Measurements from ENCODE around the gene CRYBG3. TPM values are rescaled to one million over a fixed set of nuclear protein-coding genes. Genes with fewer than 3 reads are reported as not detected.

CRYBG3 gene
- total RNA-seq (4.4 TPM), polyA plus RNA-seq (1 to 10 TPM; 1.1 to 1.5 (median 1.3) TPM)

- peaks cover 0 to 31% (median 17%) of the 10 kb centered on the region in 4 donors for H3K4me1 Mint-ChIP-seq
- no peaks in the 10 kb centered on the region for H3K9me3 ChIP-seq (ENCODE audit: control insufficient read depth in 2 of 2, low read length in 2 of 2)
- H3K36me3 ChIP-seq (ENCODE audit: control insufficient read depth, insufficient read depth, low read length): no peaks in the 10 kb centered on the region
- H3K27ac ChIP-seq (ENCODE audit: insufficient read depth, low read length, poor library complexity, severe bottlenecking): peak within 1 kb of the TSS; percentile 53
- peaks cover 8% of the 10 kb centered on the region for H3K27me3 ChIP-seq (ENCODE audit: control insufficient read depth, insufficient read depth, low read length)
- peak within 1 kb of the TSS; percentile 76 to 88 (median 84) for H3K27ac Mint-ChIP-seq
- peak within 1 kb of the TSS; percentile 76 for H3K4me3 ChIP-seq (ENCODE audit: low read depth, low read length)
- H3K27me3 Mint-ChIP-seq: peaks cover 50% of the 10 kb centered on the region
- H3K36me3 Mint-ChIP-seq: peaks cover 3% of the 10 kb centered on the region
- peak; percentile 98 for ATAC-seq (ENCODE audit: low read depth in 2 of 2)
- no peaks in the 10 kb centered on the region for H3K9me3 Mint-ChIP-seq
- peaks cover 22% of the 10 kb centered on the region for H3K4me1 ChIP-seq (ENCODE audit: control insufficient read depth, insufficient read depth, low read length, poor library complexity, severe bottlenecking)
- H3K4me3 Mint-ChIP-seq: peak within 1 kb of the TSS; percentile 92 to 98 (median 94)
- peak; percentile 69 to 89 (median 82) for DNase-seq
These were observed at the start of gene CRYBG3 for GRCh38 chr3:97821774-97822358. CRYBG3 (plus strand) TSS chr3:97822011; CDS start chr3:97822207, 196 bp downstream.

GRCh38 chr3:97772926-97773325 lies 48.9 kb upstream of the CRYBG3 start:
- no peak for DNase-seq
- ATAC-seq (ENCODE audit: low read depth in 2 of 2): no peak
- H3K27me3 ChIP-seq (ENCODE audit: control insufficient read depth, insufficient read depth, low read length): no peaks in the 10 kb centered on the region
- no peak overlapping the region for H3K4me3 ChIP-seq (ENCODE audit: low read depth, low read length)
- H3K4me1 ChIP-seq (ENCODE audit: control insufficient read depth, insufficient read depth, low read length, poor library complexity, severe bottlenecking): no peaks in the 10 kb centered on the region
- Mint-ChIP-seq H3K4me3 (no peak overlapping the region), H3K4me1 (peaks cover 0 to 17% (median 1%) of the 10 kb centered on the region in 4 donors), H3K36me3 (peaks cover 57% of the 10 kb centered on the region), H3K27me3 (no peaks in the 10 kb centered on the region), H3K9me3 (peaks cover 0 to 1% (median 0%) of the 10 kb centered on the region in 7 donors), H3K27ac (no peak overlapping the region)
- H3K36me3 ChIP-seq (ENCODE audit: control insufficient read depth, insufficient read depth, low read length): peaks cover 5% of the 10 kb centered on the region
- H3K9me3 ChIP-seq (ENCODE audit: control insufficient read depth in 2 of 2, low read length in 2 of 2): no peaks in the 10 kb centered on the region
- no peak overlapping the region for H3K27ac ChIP-seq (ENCODE audit: insufficient read depth, low read length, poor library complexity, severe bottlenecking)

DNA sequence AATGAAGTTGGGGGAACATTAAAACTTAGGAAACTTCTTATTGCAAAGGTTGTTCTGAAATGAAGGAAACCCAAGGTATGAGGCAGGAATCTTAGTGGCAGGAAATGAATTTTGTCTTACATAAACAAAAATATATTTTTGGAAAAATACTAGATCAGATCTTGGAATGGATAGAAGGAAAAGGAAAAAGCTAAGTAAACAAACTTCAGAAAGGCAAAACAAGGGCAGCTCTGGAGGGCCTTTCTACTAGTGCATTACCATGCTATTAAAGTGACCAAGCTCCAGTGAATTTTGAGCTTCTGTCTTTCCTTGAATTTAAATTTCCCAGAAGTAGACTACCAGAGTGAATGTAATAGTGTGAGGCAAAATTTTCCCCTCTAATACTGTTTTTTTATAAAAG lies 43.7 kb upstream of the CRYBG3 start:
- Histone ChIP-seq H3K9me3 (ENCODE audit: control insufficient read depth in 2 of 2, low read length in 2 of 2) (no peaks in the 10 kb centered on the region), H3K4me1 (ENCODE audit: control insufficient read depth, insufficient read depth, low read length, poor library complexity, severe bottlenecking) (no peaks in the 10 kb centered on the region), H3K36me3 (ENCODE audit: control insufficient read depth, insufficient read depth, low read length) (no peaks in the 10 kb centered on the region), H3K27ac (ENCODE audit: insufficient read depth, low read length, poor library complexity, severe bottlenecking) (no peak overlapping the region), H3K4me3 (ENCODE audit: low read depth, low read length) (no peak overlapping the region), H3K27me3 (ENCODE audit: control insufficient read depth, insufficient read depth, low read length) (no peaks in the 10 kb centered on the region)
- H3K4me3 Mint-ChIP-seq: no peak overlapping the region
- peaks cover 0 to 8% (median 1%) of the 10 kb centered on the region in 4 donors for H3K4me1 Mint-ChIP-seq
- no peak overlapping the region for H3K27ac Mint-ChIP-seq
- peaks cover 40% of the 10 kb centered on the region for H3K36me3 Mint-ChIP-seq
- DNase-seq: no peak
- no peaks in the 10 kb centered on the region for H3K27me3 Mint-ChIP-seq
- H3K9me3 Mint-ChIP-seq: peaks cover 0 to 1% (median 0%) of the 10 kb centered on the region in 7 donors
- no peak for ATAC-seq (ENCODE audit: low read depth in 2 of 2)

- Histone ChIP-seq H3K27ac (ENCODE audit: insufficient read depth, low read length, poor library complexity, severe bottlenecking) (no peak overlapping the region), H3K36me3 (ENCODE audit: control insufficient read depth, insufficient read depth, low read length) (no peaks in the 10 kb centered on the region), H3K27me3 (ENCODE audit: control insufficient read depth, insufficient read depth, low read length) (no peaks in the 10 kb centered on the region), H3K4me3 (ENCODE audit: low read depth, low read length) (no peak overlapping the region), H3K9me3 (ENCODE audit: control insufficient read depth in 2 of 2, low read length in 2 of 2) (no peaks in the 10 kb centered on the region), H3K4me1 (ENCODE audit: control insufficient read depth, insufficient read depth, low read length, poor library complexity, severe bottlenecking) (no peaks in the 10 kb centered on the region)
- H3K4me3 Mint-ChIP-seq: no peak overlapping the region
- no peaks in the 10 kb centered on the region for H3K27me3 Mint-ChIP-seq
- no peaks in the 10 kb centered on the region for H3K9me3 Mint-ChIP-seq
- H3K27ac Mint-ChIP-seq: no peak overlapping the region
- no peak for ATAC-seq (ENCODE audit: low read depth in 2 of 2)
- no peaks in the 10 kb centered on the region for H3K36me3 Mint-ChIP-seq
- DNase-seq: peak in 2 of 3 donors; percentile 68 to 80
- H3K4me1 Mint-ChIP-seq: no peaks in the 10 kb centered on the region
These were observed 28.3 kb upstream of the CRYBG3 start for GRCh38 chr3:97793420-97794019.

- Histone ChIP-seq H3K27ac (ENCODE audit: insufficient read depth, low read length, poor library complexity, severe bottlenecking) (no peak overlapping the region), H3K4me3 (ENCODE audit: low read depth, low read length) (no peak overlapping the region), H3K4me1 (ENCODE audit: control insufficient read depth, insufficient read depth, low read length, poor library complexity, severe bottlenecking) (no peaks in the 10 kb centered on the region), H3K27me3 (ENCODE audit: control insufficient read depth, insufficient read depth, low read length) (no peaks in the 10 kb centered on the region), H3K36me3 (ENCODE audit: control insufficient read depth, insufficient read depth, low read length) (no peaks in the 10 kb centered on the region), H3K9me3 (ENCODE audit: control insufficient read depth in 2 of 2, low read length in 2 of 2) (no peaks in the 10 kb centered on the region)
- DNase-seq (no peak), ATAC-seq (ENCODE audit: low read depth in 2 of 2) (no peak)
- Mint-ChIP-seq H3K27ac (no peak overlapping the region), H3K36me3 (no peaks in the 10 kb centered on the region), H3K4me3 (no peak overlapping the region), H3K27me3 (no peaks in the 10 kb centered on the region), H3K9me3 (no peaks in the 10 kb centered on the region), H3K4me1 (no peaks in the 10 kb centered on the region)
These were observed 25.9 kb upstream of the CRYBG3 start for GRCh38 chr3:97795951-97796350.

GRCh38 chr3:97804471-97804870 lies 17.3 kb upstream of the CRYBG3 start:
- ATAC-seq (ENCODE audit: low read depth in 2 of 2) (no peak), DNase-seq (no peak)
- H3K36me3 ChIP-seq (ENCODE audit: control insufficient read depth, insufficient read depth, low read length): no peaks in the 10 kb centered on the region
- H3K9me3 ChIP-seq (ENCODE audit: control insufficient read depth in 2 of 2, low read length in 2 of 2): no peaks in the 10 kb centered on the region
- Mint-ChIP-seq H3K36me3 (no peaks in the 10 kb centered on the region), H3K27ac (no peak overlapping the region), H3K27me3 (peaks cover 5% of the 10 kb centered on the region), H3K9me3 (no peaks in the 10 kb centered on the region), H3K4me1 (no peaks in the 10 kb centered on the region), H3K4me3 (no peak overlapping the region)
- peaks cover 6% of the 10 kb centered on the region for H3K27me3 ChIP-seq (ENCODE audit: control insufficient read depth, insufficient read depth, low read length)
- H3K27ac ChIP-seq (ENCODE audit: insufficient read depth, low read length, poor library complexity, severe bottlenecking): no peak overlapping the region
- H3K4me1 ChIP-seq (ENCODE audit: control insufficient read depth, insufficient read depth, low read length, poor library complexity, severe bottlenecking): no peaks in the 10 kb centered on the region
- no peak overlapping the region for H3K4me3 ChIP-seq (ENCODE audit: low read depth, low read length)

DNA sequence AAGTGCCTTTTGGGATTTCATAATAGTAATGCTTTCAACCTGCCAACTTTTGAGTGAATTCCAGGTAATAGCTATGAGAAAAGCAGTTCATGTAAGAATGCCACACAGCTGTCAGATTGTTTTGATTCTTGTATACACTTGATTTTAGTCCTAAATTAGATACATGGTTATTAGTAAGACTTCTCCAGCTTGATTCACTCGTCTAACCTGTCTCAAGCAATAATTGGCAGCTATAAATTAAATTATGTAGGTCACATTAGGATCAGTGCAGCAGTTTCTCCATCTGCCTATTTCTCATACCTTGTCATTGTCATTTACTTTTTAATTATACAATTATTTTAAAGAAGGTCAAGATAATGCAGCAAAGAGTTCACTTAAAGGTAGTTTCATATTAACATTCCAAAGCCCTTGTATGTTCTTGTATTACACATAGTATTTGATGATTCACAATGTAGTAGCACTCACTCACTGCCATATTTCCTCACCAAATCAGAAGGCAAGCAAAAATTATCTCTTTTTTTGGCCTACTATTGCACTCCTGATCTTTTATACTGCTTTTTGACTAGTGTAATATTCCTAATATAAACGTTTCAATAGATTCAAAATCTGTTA lies 10.9 kb upstream of the CRYBG3 start:
- no peak overlapping the region for H3K27ac ChIP-seq (ENCODE audit: insufficient read depth, low read length, poor library complexity, severe bottlenecking)
- Mint-ChIP-seq H3K9me3 (no peaks in the 10 kb centered on the region), H3K27me3 (peaks cover 6% of the 10 kb centered on the region), H3K36me3 (no peaks in the 10 kb centered on the region), H3K27ac (no peak overlapping the region), H3K4me1 (peaks cover 0 to 10% (median 3%) of the 10 kb centered on the region in 4 donors), H3K4me3 (no peak overlapping the region)
- no peaks in the 10 kb centered on the region for H3K4me1 ChIP-seq (ENCODE audit: control insufficient read depth, insufficient read depth, low read length, poor library complexity, severe bottlenecking)
- H3K27me3 ChIP-seq (ENCODE audit: control insufficient read depth, insufficient read depth, low read length): peaks cover 6% of the 10 kb centered on the region
- no peak overlapping the region for H3K4me3 ChIP-seq (ENCODE audit: low read depth, low read length)
- H3K9me3 ChIP-seq (ENCODE audit: control insufficient read depth in 2 of 2, low read length in 2 of 2): no peaks in the 10 kb centered on the region
- ATAC-seq (ENCODE audit: low read depth in 2 of 2) (no peak), DNase-seq (no peak)
- H3K36me3 ChIP-seq (ENCODE audit: control insufficient read depth, insufficient read depth, low read length): no peaks in the 10 kb centered on the region

Data from CD4-positive, CD25-positive, alpha-beta regulatory T cell (primary cell).